OCI-LY3 (cell line): ENCODE data around the gene LIX1L.

Experiments
- H2AFZ ChIP-seq: fragments of 200-600, 300-600 bp; shearing (Covaris generic); 2 replicates; pipeline ENCODE4 v1.6.0; 2014; ENCODE audit warnings: antibody characterized with exemption, low read depth, low read length
- H3K27ac ChIP-seq: fragments of 200-600, 300-600 bp; sonication (generic); 2 replicates; pipeline ENCODE4 v1.5.1; 2014; ENCODE audit warnings: mild to moderate bottlenecking, low read length, moderate library complexity, mixed read lengths
- H3K27me3 ChIP-seq: fragments of 200-600, 300-600 bp; sonication (generic); 2 replicates; pipeline ENCODE4 v1.6.1; 2014; ENCODE audit warnings: low read depth, low read length, mixed read lengths
- H3K36me3 ChIP-seq: fragments of 200-600, 300-600 bp; sonication (generic); replicated peaks from 2 replicates; pipeline ENCODE3; 2014; ENCODE audit warnings: low read depth, low read length, mixed read lengths
- H3K4me1 ChIP-seq: fragments of 300-600, 200-600 bp; sonication (generic); 2 replicates; pipeline ENCODE4 v1.6.1; 2014; ENCODE audit warnings: low read length, mixed read lengths
- H3K4me2 ChIP-seq: fragments of 200-600, 300-600 bp; sonication (generic); 2 replicates; pipeline ENCODE4 v1.6.1; 2014; ENCODE audit warnings: low read length, mixed read lengths
- H3K4me3 ChIP-seq: fragments of 300-600, 200-600 bp; sonication (generic); 2 replicates; pipeline ENCODE4 v1.5.1; 2014; ENCODE audit warnings: antibody characterized with exemption, mild to moderate bottlenecking, low read length, moderate library complexity
- H3K79me2 ChIP-seq: fragments of 300-600, 200-600 bp; shearing (Covaris generic); 2 replicates; pipeline ENCODE4 v1.6.1; 2014; ENCODE audit warnings: mild to moderate bottlenecking, low read length, mixed read lengths
- H3K9ac ChIP-seq: fragments of 300-600, 200-600 bp; shearing (Covaris generic); 2 replicates; pipeline ENCODE4 v1.6.0; 2014; ENCODE audit warnings: mild to moderate bottlenecking, low read length, moderate library complexity
- H3K9me3 ChIP-seq: fragments of 200-600, 300-600 bp; shearing (Covaris generic); 2 replicates; pipeline ENCODE4 v1.6.1; 2014; ENCODE audit warnings: low read length, mixed read lengths; ENCODE audit not compliant: insufficient read depth
- H4K20me1 ChIP-seq: fragments of 200-600, 300-600 bp; sonication (generic); 2 replicates; pipeline ENCODE4 v1.6.1; 2016; ENCODE audit warnings: low read length, mixed read lengths; ENCODE audit not compliant: insufficient read depth
- CTCF ChIP-seq: fragments of 200-600, 300-600 bp; sonication (generic); IDR thresholded peaks from 2 replicates; pipeline ENCODE4 v1.5.1; 2014; ENCODE audit warnings: antibody characterized with exemption, low read length, low read depth
- EZH2phosphoT487 ChIP-seq: fragments of 200-600 bp; shearing (Covaris generic); IDR thresholded peaks from 2 replicates; pipeline ENCODE4 v1.6.1; 2018; ENCODE audit warnings: antibody characterized with exemption, mixed run types, low read depth

Gene LIX1L

DNA sequence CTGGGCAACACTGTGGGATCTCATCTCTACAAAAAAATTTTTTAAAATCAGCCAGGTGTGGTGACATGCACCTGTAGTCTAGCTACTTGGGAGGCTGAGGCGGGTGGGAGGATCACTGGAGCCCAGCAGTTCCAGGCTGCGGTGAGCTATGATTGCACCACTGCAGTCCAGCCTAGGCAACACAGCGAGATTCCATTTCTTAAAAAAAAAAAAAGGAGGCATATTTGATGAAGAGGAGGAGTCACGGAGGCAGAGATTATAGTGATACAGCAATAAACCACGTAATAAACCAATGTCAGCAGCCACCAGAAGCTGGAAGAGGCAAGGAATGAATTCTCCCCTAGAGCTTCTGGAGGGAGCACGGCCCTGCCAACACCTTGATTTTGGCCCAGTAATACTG, 4.0 kb downstream of the LIX1L start:
- peaks cover 2% of the 10 kb centered on the region for H3K36me3 ChIP-seq
- H3K27me3 ChIP-seq, result no peaks in the 10 kb centered on the region
- no peak overlapping the region for H3K9ac ChIP-seq
- no peak overlapping the region for H3K4me3 ChIP-seq
- no peak overlapping the region for H2AFZ ChIP-seq
- peaks cover 21% of the 10 kb centered on the region for H3K4me1 ChIP-seq
- no peaks in the 10 kb centered on the region for H3K9me3 ChIP-seq
- no peak overlapping the region for H3K4me2 ChIP-seq
- H3K79me2 ChIP-seq, result peaks cover 19% of the 10 kb centered on the region
- no peak overlapping the region for H3K27ac ChIP-seq
- no peaks in the 10 kb centered on the region for H4K20me1 ChIP-seq
- no peak for TF ChIP-seq CTCF
- TF ChIP-seq EZH2phosphoT487, result no peak

DNA sequence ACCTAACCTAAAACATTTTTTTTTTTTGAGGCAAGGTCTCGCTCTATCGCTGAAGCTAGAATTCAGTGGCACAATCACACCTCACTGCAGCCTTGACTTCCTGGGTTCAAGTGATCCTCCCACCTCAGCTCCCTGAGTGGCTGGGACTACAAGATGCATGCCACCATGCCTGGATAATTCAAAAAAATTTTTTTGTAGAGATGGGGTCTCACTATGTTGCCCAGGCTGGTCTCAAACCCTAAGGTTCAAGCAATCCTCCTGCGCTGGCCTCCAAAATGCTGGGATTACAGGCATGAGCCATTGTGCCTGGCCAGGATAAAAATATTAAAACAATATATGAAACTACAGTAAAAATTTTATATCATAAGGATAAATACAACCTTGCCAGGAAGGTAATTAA, 4.9 kb downstream of the LIX1L start:
- Histone ChIP-seq H4K20me1 (no peaks in the 10 kb centered on the region), H3K36me3 (peaks cover 6% of the 10 kb centered on the region), H3K79me2 (peaks cover 21% of the 10 kb centered on the region), H2AFZ (no peak overlapping the region), H3K4me1 (peaks cover 13% of the 10 kb centered on the region), H3K9ac (no peak overlapping the region), H3K4me2 (no peak overlapping the region), H3K4me3 (no peak overlapping the region), H3K27ac (no peak overlapping the region), H3K27me3 (no peaks in the 10 kb centered on the region), H3K9me3 (no peaks in the 10 kb centered on the region)
- TF ChIP-seq CTCF (no peak), EZH2phosphoT487 (no peak)

GRCh38 chr1:145951526-145951925, 6.3 kb downstream of the LIX1L start:
- Histone ChIP-seq H3K4me1 (peaks cover 7% of the 10 kb centered on the region), H3K4me2 (no peak overlapping the region), H3K9ac (no peak overlapping the region)

DNA sequence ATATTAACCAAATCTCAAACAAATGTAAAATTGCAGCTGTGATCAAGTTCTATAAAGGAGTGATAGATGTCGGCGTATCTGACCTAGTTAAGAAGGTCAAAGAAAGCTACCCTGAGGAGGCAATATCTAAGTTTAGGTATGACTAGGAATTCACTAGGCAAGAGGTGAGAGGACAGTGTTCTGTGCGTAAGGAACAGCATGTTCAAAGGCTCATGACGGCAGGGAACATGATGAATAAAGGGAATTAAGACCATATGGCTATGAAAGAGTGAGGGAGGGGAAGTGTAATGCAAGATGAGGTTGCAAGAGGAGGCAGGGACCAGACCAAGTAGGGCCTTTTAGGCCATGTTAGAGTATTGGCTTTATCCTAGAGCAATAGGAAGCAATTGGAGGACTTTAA, 8.6 kb downstream of the LIX1L start:
- Histone ChIP-seq H3K9ac (no peak overlapping the region), H3K4me2 (no peak overlapping the region), H3K36me3 (peaks cover 6% of the 10 kb centered on the region), H3K27ac (no peak overlapping the region), H2AFZ (no peak overlapping the region), H3K79me2 (0 out of 2 replicates have a peak, but pooled peaks cover 9% of the 10 kb centered on the region), H3K4me1 (no peaks in the 10 kb centered on the region), H3K9me3 (no peaks in the 10 kb centered on the region), H3K27me3 (no peaks in the 10 kb centered on the region), H3K4me3 (no peak overlapping the region), H4K20me1 (no peaks in the 10 kb centered on the region)
- TF ChIP-seq CTCF, result no peak
- no peak for TF ChIP-seq EZH2phosphoT487

More at GRCh38 chr1:145951526-145951925, 6.3 kb downstream of the LIX1L start:
- Histone ChIP-seq H3K4me3 (no peak overlapping the region), H3K9me3 (no peaks in the 10 kb centered on the region), H3K27ac (no peak overlapping the region), H3K27me3 (no peaks in the 10 kb centered on the region), H3K79me2 (peaks cover 14% of the 10 kb centered on the region), H2AFZ (no peak overlapping the region), H4K20me1 (no peaks in the 10 kb centered on the region), H3K36me3 (peaks cover 6% of the 10 kb centered on the region)
- TF ChIP-seq EZH2phosphoT487 (no peak), CTCF (no peak)
